Measurements from ENCODE around the gene ASRGL1.

ASRGL1 gene

GRCh38 chr11:62409831-62410230 is 72.6 kb downstream of the ASRGL1 start:
- Histone ChIP-seq H3K36me3 (ENCODE audit: control insufficient read depth, insufficient read depth, low read length) (no peaks in the 10 kb centered on the region), H3K4me3 (ENCODE audit: insufficient read depth, low read depth, low read length, poor library complexity, severe bottlenecking) (no peak overlapping the region), H3K27me3 (replicated peaks; ENCODE audit: control insufficient read depth, insufficient read depth, low read length, poor library complexity, severe bottlenecking) (no peaks in the 10 kb centered on the region), H3K27ac (ENCODE audit: insufficient read depth, low read length, poor library complexity, severe bottlenecking) (no peak overlapping the region), H3K9me3 (ENCODE audit: control insufficient read depth, low read length) (no peaks in the 10 kb centered on the region), H3K4me1 (ENCODE audit: control insufficient read depth, insufficient read depth, low read length, poor library complexity, severe bottlenecking) (no peaks in the 10 kb centered on the region)
- no peak for DNase-seq

- DNase-seq = no peak
- Histone ChIP-seq H3K4me1 (ENCODE audit: control insufficient read depth, insufficient read depth, low read length, poor library complexity, severe bottlenecking) (no peaks in the 10 kb centered on the region), H3K27ac (ENCODE audit: insufficient read depth, low read length, poor library complexity, severe bottlenecking) (no peak overlapping the region), H3K27me3 (replicated peaks; ENCODE audit: control insufficient read depth, insufficient read depth, low read length, poor library complexity, severe bottlenecking) (no peaks in the 10 kb centered on the region), H3K9me3 (ENCODE audit: control insufficient read depth, low read length) (no peaks in the 10 kb centered on the region), H3K4me3 (ENCODE audit: insufficient read depth, low read depth, low read length, poor library complexity, severe bottlenecking) (no peak overlapping the region), H3K36me3 (ENCODE audit: control insufficient read depth, insufficient read depth, low read length) (no peaks in the 10 kb centered on the region)
Observed at GRCh38 chr11:62410972-62411371, 73.7 kb downstream of the ASRGL1 start.

- H3K4me1 ChIP-seq (ENCODE audit: control insufficient read depth, insufficient read depth, low read length, poor library complexity, severe bottlenecking) = no peaks in the 10 kb centered on the region
- no peak for DNase-seq
- H3K27ac ChIP-seq (ENCODE audit: insufficient read depth, low read length, poor library complexity, severe bottlenecking) = no peak overlapping the region
- H3K9me3 ChIP-seq (ENCODE audit: control insufficient read depth, low read length) = no peaks in the 10 kb centered on the region
- no peak overlapping the region for H3K4me3 ChIP-seq (ENCODE audit: insufficient read depth, low read depth, low read length, poor library complexity, severe bottlenecking)
- no peaks in the 10 kb centered on the region for H3K36me3 ChIP-seq (ENCODE audit: control insufficient read depth, insufficient read depth, low read length)
- H3K27me3 ChIP-seq (replicated peaks; ENCODE audit: control insufficient read depth, insufficient read depth, low read length, poor library complexity, severe bottlenecking) = no peaks in the 10 kb centered on the region
Observed at GRCh38 chr11:62411524-62411923, 74.3 kb downstream of the ASRGL1 start.

GRCh38 chr11:62413060-62413696 is 75.9 kb downstream of the ASRGL1 start:
- H3K36me3 ChIP-seq (ENCODE audit: control insufficient read depth, insufficient read depth, low read length) = no peaks in the 10 kb centered on the region
- H3K27ac ChIP-seq (ENCODE audit: insufficient read depth, low read length, poor library complexity, severe bottlenecking) = no peak overlapping the region
- DNase-seq = no peak
- no peaks in the 10 kb centered on the region for H3K4me1 ChIP-seq (ENCODE audit: control insufficient read depth, insufficient read depth, low read length, poor library complexity, severe bottlenecking)
- H3K27me3 ChIP-seq (replicated peaks; ENCODE audit: control insufficient read depth, insufficient read depth, low read length, poor library complexity, severe bottlenecking) = no peaks in the 10 kb centered on the region
- no peaks in the 10 kb centered on the region for H3K9me3 ChIP-seq (ENCODE audit: control insufficient read depth, low read length)
- H3K4me3 ChIP-seq (ENCODE audit: insufficient read depth, low read depth, low read length, poor library complexity, severe bottlenecking) = no peak overlapping the region

GRCh38 chr11:62416596-62416995 is 79.3 kb downstream of the ASRGL1 start:
- Histone ChIP-seq H3K4me1 (ENCODE audit: control insufficient read depth, insufficient read depth, low read length, poor library complexity, severe bottlenecking) (no peaks in the 10 kb centered on the region), H3K4me3 (ENCODE audit: insufficient read depth, low read depth, low read length, poor library complexity, severe bottlenecking) (no peak overlapping the region), H3K27ac (ENCODE audit: insufficient read depth, low read length, poor library complexity, severe bottlenecking) (no peak overlapping the region), H3K9me3 (ENCODE audit: control insufficient read depth, low read length) (no peaks in the 10 kb centered on the region), H3K27me3 (replicated peaks; ENCODE audit: control insufficient read depth, insufficient read depth, low read length, poor library complexity, severe bottlenecking) (no peaks in the 10 kb centered on the region), H3K36me3 (ENCODE audit: control insufficient read depth, insufficient read depth, low read length) (no peaks in the 10 kb centered on the region)
- DNase-seq = no peak

GRCh38 chr11:62418136-62418535 is 80.9 kb downstream of the ASRGL1 start:
- no peak overlapping the region for H3K4me3 ChIP-seq (ENCODE audit: insufficient read depth, low read depth, low read length, poor library complexity, severe bottlenecking)
- no peaks in the 10 kb centered on the region for H3K9me3 ChIP-seq (ENCODE audit: control insufficient read depth, low read length)
- H3K27me3 ChIP-seq (replicated peaks; ENCODE audit: control insufficient read depth, insufficient read depth, low read length, poor library complexity, severe bottlenecking) = no peaks in the 10 kb centered on the region
- DNase-seq = no peak
- H3K27ac ChIP-seq (ENCODE audit: insufficient read depth, low read length, poor library complexity, severe bottlenecking) = no peak overlapping the region
- H3K36me3 ChIP-seq (ENCODE audit: control insufficient read depth, insufficient read depth, low read length) = no peaks in the 10 kb centered on the region
- no peaks in the 10 kb centered on the region for H3K4me1 ChIP-seq (ENCODE audit: control insufficient read depth, insufficient read depth, low read length, poor library complexity, severe bottlenecking)

GRCh38 chr11:62418733-62419132 is 81.5 kb downstream of the ASRGL1 start, which contains the start of gene SCGB1A1:
Gene SCGB1A1, plus strand, starts transcription at chr11:62419033. Its CDS starts 63 bp downstream, at chr11:62419096.
- H3K27ac ChIP-seq (ENCODE audit: insufficient read depth, low read length, poor library complexity, severe bottlenecking) = no peak within 1 kb of the TSS
- no peaks in the 10 kb centered on the region for H3K9me3 ChIP-seq (ENCODE audit: control insufficient read depth, low read length)
- H3K27me3 ChIP-seq (replicated peaks; ENCODE audit: control insufficient read depth, insufficient read depth, low read length, poor library complexity, severe bottlenecking) = no peaks in the 10 kb centered on the region
- H3K36me3 ChIP-seq (ENCODE audit: control insufficient read depth, insufficient read depth, low read length) = no peaks in the 10 kb centered on the region
- DNase-seq = no peak
- no peaks in the 10 kb centered on the region for H3K4me1 ChIP-seq (ENCODE audit: control insufficient read depth, insufficient read depth, low read length, poor library complexity, severe bottlenecking)
- no peak within 1 kb of the TSS for H3K4me3 ChIP-seq (ENCODE audit: insufficient read depth, low read depth, low read length, poor library complexity, severe bottlenecking)

GRCh38 chr11:62419314-62419929 is 82.2 kb downstream of the ASRGL1 start:
- Histone ChIP-seq H3K27me3 (replicated peaks; ENCODE audit: control insufficient read depth, insufficient read depth, low read length, poor library complexity, severe bottlenecking) (no peaks in the 10 kb centered on the region), H3K4me3 (ENCODE audit: insufficient read depth, low read depth, low read length, poor library complexity, severe bottlenecking) (no peak overlapping the region), H3K36me3 (ENCODE audit: control insufficient read depth, insufficient read depth, low read length) (no peaks in the 10 kb centered on the region), H3K9me3 (ENCODE audit: control insufficient read depth, low read length) (no peaks in the 10 kb centered on the region), H3K4me1 (ENCODE audit: control insufficient read depth, insufficient read depth, low read length, poor library complexity, severe bottlenecking) (no peaks in the 10 kb centered on the region), H3K27ac (ENCODE audit: insufficient read depth, low read length, poor library complexity, severe bottlenecking) (no peak overlapping the region)
- DNase-seq = no peak

GRCh38 chr11:62419943-62420342 is 82.7 kb downstream of the ASRGL1 start:
- Histone ChIP-seq H3K36me3 (ENCODE audit: control insufficient read depth, insufficient read depth, low read length) (no peaks in the 10 kb centered on the region), H3K27ac (ENCODE audit: insufficient read depth, low read length, poor library complexity, severe bottlenecking) (no peak overlapping the region), H3K4me1 (ENCODE audit: control insufficient read depth, insufficient read depth, low read length, poor library complexity, severe bottlenecking) (no peaks in the 10 kb centered on the region), H3K4me3 (ENCODE audit: insufficient read depth, low read depth, low read length, poor library complexity, severe bottlenecking) (no peak overlapping the region), H3K9me3 (ENCODE audit: control insufficient read depth, low read length) (no peaks in the 10 kb centered on the region), H3K27me3 (replicated peaks; ENCODE audit: control insufficient read depth, insufficient read depth, low read length, poor library complexity, severe bottlenecking) (no peaks in the 10 kb centered on the region)
- DNase-seq = no peak

GRCh38 chr11:62420882-62421281 is 83.6 kb downstream of the ASRGL1 start:
- H3K9me3 ChIP-seq (ENCODE audit: control insufficient read depth, low read length) = no peaks in the 10 kb centered on the region
- H3K4me3 ChIP-seq (ENCODE audit: insufficient read depth, low read depth, low read length, poor library complexity, severe bottlenecking) = no peak overlapping the region
- no peaks in the 10 kb centered on the region for H3K27me3 ChIP-seq (replicated peaks; ENCODE audit: control insufficient read depth, insufficient read depth, low read length, poor library complexity, severe bottlenecking)
- H3K27ac ChIP-seq (ENCODE audit: insufficient read depth, low read length, poor library complexity, severe bottlenecking) = no peak overlapping the region
- DNase-seq = no peak
- no peaks in the 10 kb centered on the region for H3K4me1 ChIP-seq (ENCODE audit: control insufficient read depth, insufficient read depth, low read length, poor library complexity, severe bottlenecking)
- H3K36me3 ChIP-seq (ENCODE audit: control insufficient read depth, insufficient read depth, low read length) = no peaks in the 10 kb centered on the region

Data from effector memory CD4-positive, alpha-beta T cell (primary cell).